Measurements from ENCODE around the gene MST1.

DNA sequence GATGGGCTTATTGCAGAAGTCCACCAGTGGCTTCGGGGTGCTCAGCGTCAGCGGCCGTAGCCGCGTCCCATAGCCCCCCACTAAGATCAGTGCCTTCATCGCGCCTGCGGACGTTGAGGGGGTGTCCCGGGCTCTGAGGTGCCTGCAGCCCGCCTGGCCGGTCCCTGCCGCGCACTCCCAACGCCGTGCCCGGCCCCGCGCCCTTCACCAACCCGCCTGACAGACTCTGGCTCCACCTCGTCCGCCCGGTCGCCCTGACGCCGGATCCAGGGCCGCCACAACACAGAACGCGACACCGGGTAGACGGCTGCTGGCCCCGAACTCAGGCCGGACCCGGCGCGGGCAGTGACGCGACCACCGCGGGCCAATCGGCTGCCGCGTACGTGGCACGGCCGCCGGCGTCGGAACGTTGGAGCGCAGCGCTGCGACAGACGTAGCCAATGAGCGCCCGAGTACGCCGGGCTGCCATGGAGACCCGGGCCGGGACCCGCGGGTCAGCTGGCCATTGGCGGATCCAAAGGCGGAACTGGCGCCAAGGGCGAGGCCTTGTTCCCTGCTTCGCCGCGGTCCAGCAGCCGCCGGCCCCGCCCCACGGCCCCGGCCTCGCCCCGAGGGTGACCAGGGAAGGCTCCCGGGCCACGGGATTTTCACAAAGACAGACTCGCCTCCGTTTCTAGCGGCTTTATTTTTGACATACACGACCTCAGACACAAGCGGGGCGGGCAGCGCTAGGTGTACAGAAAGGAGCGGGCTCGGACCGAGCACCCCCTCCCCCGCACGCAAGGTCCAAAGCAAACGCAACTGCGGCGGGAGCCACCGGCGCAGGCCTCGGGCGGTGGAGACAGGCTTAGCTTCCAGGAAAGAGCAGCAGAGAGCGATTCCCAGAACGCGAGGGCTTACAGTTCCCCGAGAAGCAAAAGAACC lies 34.6 kb upstream of the MST1 start, which contains the start of gene GMPPB:
- TF ChIP-seq E2F1 (CRISPR knock-in tag; IDR thresholded peaks at IDR 0.05) (no peak), NR3C1 (CRISPR knock-in tag; conservative IDR thresholded peaks at IDR 0.05; ENCODE audit: low read depth) (peak; percentile 83; the same call in 1 of the 2 replicates), CTCF (IDR thresholded peaks at IDR 0.05) (no peak), SP1 (CRISPR knock-in tag; conservative IDR thresholded peaks at IDR 0.05) (peak; percentile 78), ZNF138 (CRISPR knock-in tag; conservative IDR thresholded peaks at IDR 0.05) (peak; percentile 57; the same call in 1 of the 2 replicates), ESRRA (CRISPR knock-in tag; IDR thresholded peaks at IDR 0.05; ENCODE audit: borderline replicate concordance) (no peak), ATF1 (CRISPR knock-in tag; IDR thresholded peaks at IDR 0.05) (peak; percentile 59; the same call in 1 of the 2 replicates), ZBTB43 (CRISPR knock-in tag; IDR thresholded peaks at IDR 0.05) (0 out of 2 replicates have a peak, but pooled peaks have one; percentile 14), CREB1 (CRISPR knock-in tag; IDR thresholded peaks at IDR 0.05) (peak; percentile 89), JAZF1 (CRISPR knock-in tag; IDR thresholded peaks at IDR 0.05) (no peak), E2F4 (CRISPR knock-in tag; IDR thresholded peaks at IDR 0.05; ENCODE audit: borderline replicate concordance, low read depth) (no peak), FOXJ3 (CRISPR knock-in tag; IDR thresholded peaks at IDR 0.05; ENCODE audit: borderline replicate concordance) (no peak)
- TF ChIP-seq, protein P1, sequence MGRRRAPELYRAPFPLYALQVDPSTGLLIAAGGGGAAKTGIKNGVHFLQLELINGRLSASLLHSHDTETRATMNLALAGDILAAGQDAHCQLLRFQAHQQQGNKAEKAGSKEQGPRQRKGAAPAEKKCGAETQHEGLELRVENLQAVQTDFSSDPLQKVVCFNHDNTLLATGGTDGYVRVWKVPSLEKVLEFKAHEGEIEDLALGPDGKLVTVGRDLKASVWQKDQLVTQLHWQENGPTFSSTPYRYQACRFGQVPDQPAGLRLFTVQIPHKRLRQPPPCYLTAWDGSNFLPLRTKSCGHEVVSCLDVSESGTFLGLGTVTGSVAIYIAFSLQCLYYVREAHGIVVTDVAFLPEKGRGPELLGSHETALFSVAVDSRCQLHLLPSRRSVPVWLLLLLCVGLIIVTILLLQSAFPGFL (CRISPR knock-in tag; IDR thresholded peaks at IDR 0.05; ENCODE audit: borderline replicate concordance), result no peak
- TF ChIP-seq, protein P2, sequence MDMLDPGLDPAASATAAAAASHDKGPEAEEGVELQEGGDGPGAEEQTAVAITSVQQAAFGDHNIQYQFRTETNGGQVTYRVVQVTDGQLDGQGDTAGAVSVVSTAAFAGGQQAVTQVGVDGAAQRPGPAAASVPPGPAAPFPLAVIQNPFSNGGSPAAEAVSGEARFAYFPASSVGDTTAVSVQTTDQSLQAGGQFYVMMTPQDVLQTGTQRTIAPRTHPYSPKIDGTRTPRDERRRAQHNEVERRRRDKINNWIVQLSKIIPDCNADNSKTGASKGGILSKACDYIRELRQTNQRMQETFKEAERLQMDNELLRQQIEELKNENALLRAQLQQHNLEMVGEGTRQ (CRISPR knock-in tag; IDR thresholded peaks at IDR 0.05), result peak; percentile 82

Measured in WTC11 (cell line).